A673 (cell line): ENCODE data around the gene CHMP2B. TPM values are rescaled to one million over a fixed set of nuclear protein-coding genes. Genes with fewer than 3 reads are reported as not detected.

Experiments
- BruUV-seq: library from RNA; stranded (reverse); fragments of 400-500 nt; replicated peaks from 2 replicates; lab custom pipeline; 2021; lab: Mats Ljungman, UMichigan
- CTCF ChIA-PET: fragments of 300-600 bp; sonication (Branson Sonifier 250); formaldehyde crosslinking; loops from one replicate; lab custom pipeline; 2022; ENCODE audit warnings: antibody characterized with exemption; lab: Charles Lee
- POLR2A ChIA-PET: fragments of 300-600 bp; sonication (Branson Sonifier 250); formaldehyde crosslinking; loops from one replicate; lab custom pipeline; 2022; ENCODE audit warnings: antibody characterized with exemption; ENCODE audit not compliant: low non-redundant PET; lab: Charles Lee
- DNase-seq: peaks from one replicate; pipeline ENCODE4 v3.0.0-alpha.2; 2015; ENCODE audit warnings: low spot score
- H3K27ac ChIP-seq: fragments of 200-600 bp; sonication (generic); 2 replicates; pipeline ENCODE4 v1.5.1; 2016; ENCODE audit warnings: mixed run types, low read depth, mild to moderate bottlenecking, mixed read lengths, antibody characterized with exemption, low read length; ENCODE audit not compliant: poor library complexity, severe bottlenecking
- H3K27me3 ChIP-seq: fragments of 200-600 bp; sonication (generic); replicated peaks from 2 replicates; pipeline ENCODE4 v1.6.1; 2017; ENCODE audit warnings: mixed run types, low read depth, mild to moderate bottlenecking, mixed read lengths, antibody characterized with exemption, low read length; ENCODE audit not compliant: insufficient read depth, poor library complexity
- H3K36me3 ChIP-seq: fragments of 200-600 bp; sonication (generic); 2 replicates; pipeline ENCODE4 v1.6.1; 2016; ENCODE audit warnings: mixed run types, mild to moderate bottlenecking, mixed read lengths, antibody characterized with exemption, low read length; ENCODE audit not compliant: insufficient read depth, poor library complexity, severe bottlenecking
- H3K4me1 ChIP-seq: fragments of 200-600 bp; sonication (generic); 2 replicates; pipeline ENCODE4 v1.6.1; 2017; ENCODE audit warnings: mixed run types, mild to moderate bottlenecking, mixed read lengths, antibody characterized with exemption, low read length; ENCODE audit not compliant: insufficient read depth, poor library complexity, severe bottlenecking
- H3K4me3 ChIP-seq: fragments of 200-600 bp; sonication (generic); 2 replicates; pipeline ENCODE4 v1.5.1; 2016; ENCODE audit warnings: low read depth, mixed run types, mild to moderate bottlenecking, mixed read lengths, low read length; ENCODE audit not compliant: poor library complexity, severe bottlenecking
- H3K9me3 ChIP-seq: fragments of 200-600 bp; sonication (generic); 2 replicates; pipeline ENCODE4 v1.6.1; 2016; ENCODE audit warnings: mixed run types, low read depth, mild to moderate bottlenecking, mixed read lengths, antibody characterized with exemption, low read length; ENCODE audit not compliant: poor library complexity, severe bottlenecking
- CTCF ChIP-seq: fragments of 300-800, 200-600 bp; sonication (generic); conservative IDR thresholded peaks from 2 replicates; pipeline ENCODE4 v1.5.1; 2017; ENCODE audit warnings: low read depth, mild to moderate bottlenecking, antibody characterized with exemption, low read length, moderate library complexity, mixed read lengths
- EZH2 ChIP-seq: fragments of 200-600 bp; sonication (generic); IDR thresholded peaks from 2 replicates; pipeline ENCODE4 v1.6.1; 2017; ENCODE audit warnings: borderline replicate concordance, low read depth, mild to moderate bottlenecking, mixed read lengths, antibody characterized with exemption, low read length; ENCODE audit not compliant: poor library complexity, severe bottlenecking
- intact Hi-C: fragments of 100-400 bp; cut with micrococcal nuclease; formaldehyde crosslinking; loops from one replicate; pipeline ENCODE4 v1.10.0; 2022; ENCODE audit not compliant: unreplicated experiment
- total RNA-seq: library from RNA; stranded (reverse); gene quantifications from 2 replicates; pipeline ENCODE4 v1.2.3, GENCODE V29; 2021

Gene CHMP2B
- total RNA-seq, 1 experiment from 2014 or later, result 33.7 TPM

- peaks cover 35% of the 10 kb centered on the region for H3K36me3 ChIP-seq
- peak; percentile 80 for TF ChIP-seq CTCF
- no peak for TF ChIP-seq EZH2
- no peaks in the 10 kb centered on the region for H3K27me3 ChIP-seq
- no peaks in the 10 kb centered on the region for H3K9me3 ChIP-seq
- intact Hi-C loops, result loop anchor here (1.0 to 10.0 kb wide), 3 partner anchors 245 to 915 kb away; no protein-coding TSS in a partner anchor
- no TSS peak for BruUV-seq
- CTCF ChIA-PET, result interaction anchor here (1.0 to 1.4 kb wide), 2 partner anchors 243 to 745 kb away, joined by 5 read pairs; no protein-coding TSS in a partner anchor
- peak overlapping the region; percentile 18 for H3K27ac ChIP-seq
- no peak overlapping the region for H3K4me3 ChIP-seq
- peaks cover 52% of the 10 kb centered on the region for H3K4me1 ChIP-seq
- POLR2A ChIA-PET, result no interaction called here
- DNase-seq, result peak; percentile 89
These were observed 33.2 kb downstream of the CHMP2B start for GRCh38 chr3:87260270-87260669.

- intact Hi-C loops, result loop anchor here (2.0 to 10.0 kb wide), 2 partner anchors 243 to 913 kb away; no protein-coding TSS in a partner anchor
- POLR2A ChIA-PET, result no interaction called here
- peaks cover 57% of the 10 kb centered on the region for H3K4me1 ChIP-seq
These were observed 34.8 kb downstream of the CHMP2B start for GRCh38 chr3:87261925-87262324.

GRCh38 chr3:87267953-87268645, 41.0 kb downstream of the CHMP2B start:
- intact Hi-C loops, result loop anchor here (5.0 to 10.0 kb wide), 2 partner anchors 524 to 907 kb away; partner anchors contain the start of gene HTR1F

More at GRCh38 chr3:87261925-87262324, 34.8 kb downstream of the CHMP2B start:
- TF ChIP-seq EZH2 (no peak), CTCF (no peak)
- peak; percentile 58 for DNase-seq
- Histone ChIP-seq H3K36me3 (peaks cover 20% of the 10 kb centered on the region), H3K9me3 (no peaks in the 10 kb centered on the region), H3K4me3 (no peak overlapping the region), H3K27me3 (no peaks in the 10 kb centered on the region), H3K27ac (peak overlapping the region; percentile 75)
- CTCF ChIA-PET, result interaction anchor here (0.6 to 1.2 kb wide), 2 partner anchors 9 to 242 kb away, joined by 3 read pairs; no protein-coding TSS in a partner anchor
- BruUV-seq, result no TSS peak

More at GRCh38 chr3:87267953-87268645, 41.0 kb downstream of the CHMP2B start:
- Histone ChIP-seq H3K4me1 (peaks cover 80% of the 10 kb centered on the region), H3K27ac (peak overlapping the region; percentile 92), H3K9me3 (no peaks in the 10 kb centered on the region), H3K4me3 (no peak overlapping the region), H3K36me3 (no peaks in the 10 kb centered on the region), H3K27me3 (no peaks in the 10 kb centered on the region)
- ChIA-PET CTCF (interaction anchor here (0.6 to 1.7 kb wide), 2 partner anchors 30 to 40 kb away, joined by 3 read pairs; no protein-coding TSS in a partner anchor), POLR2A (no interaction called here)
- DNase-seq, result no peak
- TF ChIP-seq CTCF (no peak), EZH2 (no peak)
- no TSS peak for BruUV-seq
